ENCODE results near the gene IL6ST. TPM values are rescaled to one million over a fixed set of nuclear protein-coding genes. Genes with fewer than 3 reads are reported as not detected.

IL6ST gene
- total and polyA plus RNA-seq, 2 donors from 2014 or later: 39.2 to 378 TPM

- no peak for TF ChIP-seq CTCF (IDR thresholded peaks at IDR 0.05; ENCODE audit: borderline replicate concordance, extremely low read depth, insufficient read depth)
- Histone ChIP-seq H3K27ac (ENCODE audit: low read depth in 2 of 2, low read length in 2 of 2) (peak overlapping the region; percentile 48 to 83), H3K9me3 (ENCODE audit: control insufficient read depth in 2 of 3, insufficient read depth in 1 of 3, low read length in 3 of 3) (no peaks in the 10 kb centered on the region), H3K4me1 (ENCODE audit: control insufficient read depth in 2 of 3, insufficient read depth in 2 of 3, low read depth in 1 of 3, low read length in 3 of 3) (peaks cover 0 to 4% (median 2%) of the 10 kb centered on the region in 3 donors), H3K9ac (ENCODE audit: low read length in 3 of 3) (no peak overlapping the region), H3K27me3 (ENCODE audit: control insufficient read depth, insufficient read depth, low read length) (no peaks in the 10 kb centered on the region), H3K36me3 (ENCODE audit: control insufficient read depth in 2 of 3, insufficient read depth in 3 of 3, low read length in 3 of 3) (peaks cover 0 to 10% (median 7%) of the 10 kb centered on the region in 3 donors), H3K4me3 (ENCODE audit: low read length in 3 of 3) (no peak overlapping the region)
- intact Hi-C loops (cut with DNase I): no loop called here
- FAIRE-seq (no peak), DNase-seq (peak in 2 of 5 donors; percentile 25 to 61)
These were observed 60.6 kb downstream of the IL6ST start for GRCh38 chr5:55934115-55934613.

GRCh38 chr5:55933377-55934114 lies 61.2 kb downstream of the IL6ST start:
- Histone ChIP-seq H3K27ac (ENCODE audit: low read depth in 2 of 2, low read length in 2 of 2) (peak overlapping the region; percentile 48 to 83), H3K9ac (ENCODE audit: low read length in 3 of 3) (no peak overlapping the region), H3K36me3 (ENCODE audit: control insufficient read depth in 2 of 3, insufficient read depth in 3 of 3, low read length in 3 of 3) (peaks cover 0 to 10% (median 6%) of the 10 kb centered on the region in 3 donors), H3K4me3 (ENCODE audit: low read length in 3 of 3) (no peak overlapping the region), H3K4me1 (ENCODE audit: control insufficient read depth in 2 of 3, insufficient read depth in 2 of 3, low read depth in 1 of 3, low read length in 3 of 3) (peaks cover 0 to 4% (median 2%) of the 10 kb centered on the region in 3 donors), H3K27me3 (ENCODE audit: control insufficient read depth, insufficient read depth, low read length) (no peaks in the 10 kb centered on the region), H3K9me3 (ENCODE audit: control insufficient read depth in 2 of 3, insufficient read depth in 1 of 3, low read length in 3 of 3) (no peaks in the 10 kb centered on the region)
- intact Hi-C loops (cut with DNase I): no loop called here
- no peak for TF ChIP-seq CTCF (IDR thresholded peaks at IDR 0.05; ENCODE audit: borderline replicate concordance, extremely low read depth, insufficient read depth)
- DNase-seq (no peak), FAIRE-seq (no peak)

GRCh38 chr5:55932700-55933099 lies 62.1 kb downstream of the IL6ST start:
- DNase-seq (no peak), FAIRE-seq (no peak)
- no peak for TF ChIP-seq CTCF (IDR thresholded peaks at IDR 0.05; ENCODE audit: borderline replicate concordance, extremely low read depth, insufficient read depth)
- Histone ChIP-seq H3K9ac (ENCODE audit: low read length in 3 of 3) (no peak overlapping the region), H3K4me3 (ENCODE audit: low read length in 3 of 3) (no peak overlapping the region), H3K36me3 (ENCODE audit: control insufficient read depth in 2 of 3, insufficient read depth in 3 of 3, low read length in 3 of 3) (peaks cover 0 to 5% (median 2%) of the 10 kb centered on the region in 3 donors), H3K27ac (ENCODE audit: low read depth in 2 of 2, low read length in 2 of 2) (no peak overlapping the region), H3K4me1 (ENCODE audit: control insufficient read depth in 2 of 3, insufficient read depth in 2 of 3, low read depth in 1 of 3, low read length in 3 of 3) (peaks cover 0 to 4% (median 2%) of the 10 kb centered on the region in 3 donors), H3K9me3 (ENCODE audit: control insufficient read depth in 2 of 3, insufficient read depth in 1 of 3, low read length in 3 of 3) (no peaks in the 10 kb centered on the region), H3K27me3 (ENCODE audit: control insufficient read depth, insufficient read depth, low read length) (no peaks in the 10 kb centered on the region)
- intact Hi-C loops (cut with DNase I): no loop called here

All from kidney (tissue), 14 donors.